ENCODE measurements around the gene GPR149. TPM values are rescaled to one million over a fixed set of nuclear protein-coding genes. Genes with fewer than 3 reads are reported as not detected.

Gene GPR149
- total RNA-seq, 1 donor from 2014 or later, result not detected

GRCh38 chr3:154364849-154365248, 65.1 kb downstream of the GPR149 start:
- Histone ChIP-seq H3K27me3 (no peaks in the 10 kb centered on the region), H3K36me3 (no peaks in the 10 kb centered on the region), H3K27ac (no peak overlapping the region), H3K9me3 (no peaks in the 10 kb centered on the region), H3K4me1 (no peaks in the 10 kb centered on the region), H3K4me3 (no peak overlapping the region)
- DNase-seq (ENCODE audit: low spot score in 2 of 2), result no peak
- intact Hi-C loops (cut with DNase I), result no loop called here
- TF ChIP-seq CTCF (IDR thresholded peaks at IDR 0.05), result no peak

- Histone ChIP-seq H3K27ac (no peak overlapping the region), H3K4me3 (no peak overlapping the region), H3K27me3 (no peaks in the 10 kb centered on the region), H3K4me1 (no peaks in the 10 kb centered on the region), H3K9me3 (no peaks in the 10 kb centered on the region), H3K36me3 (no peaks in the 10 kb centered on the region)
- no peak for TF ChIP-seq CTCF (IDR thresholded peaks at IDR 0.05)
- no peak for DNase-seq (ENCODE audit: low spot score in 2 of 2)
- intact Hi-C loops (cut with DNase I), result no loop called here
Measured at GRCh38 chr3:154361099-154361498, 68.9 kb downstream of the GPR149 start.

- H3K36me3 ChIP-seq, result no peaks in the 10 kb centered on the region
- no peak for TF ChIP-seq CTCF (IDR thresholded peaks at IDR 0.05)
- H3K27ac ChIP-seq, result no peak overlapping the region
- intact Hi-C loops (cut with DNase I), result no loop called here
- no peaks in the 10 kb centered on the region for H3K27me3 ChIP-seq
- no peak for DNase-seq (ENCODE audit: low spot score in 2 of 2)
- no peaks in the 10 kb centered on the region for H3K9me3 ChIP-seq
- no peaks in the 10 kb centered on the region for H3K4me1 ChIP-seq
- H3K4me3 ChIP-seq, result no peak overlapping the region
Measured at GRCh38 chr3:154356009-154356408, 74.0 kb downstream of the GPR149 start.

GRCh38 chr3:154349223-154349622, 80.8 kb downstream of the GPR149 start:
- no peaks in the 10 kb centered on the region for H3K9me3 ChIP-seq
- H3K27me3 ChIP-seq, result no peaks in the 10 kb centered on the region
- intact Hi-C loops (cut with DNase I), result no loop called here
- DNase-seq (ENCODE audit: low spot score in 2 of 2), result no peak
- no peaks in the 10 kb centered on the region for H3K4me1 ChIP-seq
- TF ChIP-seq CTCF (IDR thresholded peaks at IDR 0.05), result no peak
- no peak overlapping the region for H3K27ac ChIP-seq
- H3K36me3 ChIP-seq, result no peaks in the 10 kb centered on the region
- H3K4me3 ChIP-seq, result no peak overlapping the region

- no peak overlapping the region for H3K4me3 ChIP-seq
- intact Hi-C loops (cut with DNase I), result no loop called here
- no peaks in the 10 kb centered on the region for H3K36me3 ChIP-seq
- H3K27ac ChIP-seq, result no peak overlapping the region
- no peaks in the 10 kb centered on the region for H3K4me1 ChIP-seq
- H3K27me3 ChIP-seq, result no peaks in the 10 kb centered on the region
- no peaks in the 10 kb centered on the region for H3K9me3 ChIP-seq
- TF ChIP-seq CTCF (IDR thresholded peaks at IDR 0.05), result no peak
- no peak for DNase-seq (ENCODE audit: low spot score in 2 of 2)
Measured at GRCh38 chr3:154345422-154346122, 84.4 kb downstream of the GPR149 start.

- no peaks in the 10 kb centered on the region for H3K27me3 ChIP-seq
- intact Hi-C loops (cut with DNase I), result loop anchor here (5.0 kb wide), 2 partner anchors 984 to 1364 kb away; no protein-coding TSS in a partner anchor
- no peaks in the 10 kb centered on the region for H3K4me1 ChIP-seq
- H3K9me3 ChIP-seq, result no peaks in the 10 kb centered on the region
- H3K4me3 ChIP-seq, result no peak overlapping the region
- TF ChIP-seq CTCF (IDR thresholded peaks at IDR 0.05), result no peak
- H3K27ac ChIP-seq, result no peak overlapping the region
- no peaks in the 10 kb centered on the region for H3K36me3 ChIP-seq
- DNase-seq (ENCODE audit: low spot score in 2 of 2), result no peak
Measured at GRCh38 chr3:154338570-154338969, 91.4 kb downstream of the GPR149 start.
